Germinal center (tissue), 1 donor: ENCODE measurements around the gene OR2A5.
"Not testable (repeated sequence)": the region's sequence is repeated elsewhere in the genome, so short reads cannot be mapped to it uniquely, and the experiment has no call there.

Source experiments
- DNase-seq: peaks from one replicate; pipeline ENCODE4 v3.0.0; 2012; ENCODE audit warnings: mixed read lengths, low spot score

Gene OR2A5

GRCh38 chr7:144035385-144035784, 13.4 kb upstream of the OR2A5 start:
- DNase-seq: no peak

- DNase-seq: no peak
Observed at GRCh38 chr7:144036302-144036885, 12.4 kb upstream of the OR2A5 start.

- DNase-seq: no peak
Observed at GRCh38 chr7:144037414-144038035, 11.2 kb upstream of the OR2A5 start.

GRCh38 chr7:144038887-144039286, 9.9 kb upstream of the OR2A5 start:
- DNase-seq: no peak

- DNase-seq: no peak
Observed at GRCh38 chr7:144049491-144049890, 743 bp downstream of the OR2A5 start.

GRCh38 chr7:144050093-144050492, 1.3 kb downstream of the OR2A5 start:
- DNase-seq: no peak

GRCh38 chr7:144050884-144051283, 2.1 kb downstream of the OR2A5 start:
- DNase-seq: not testable (repeated sequence)

- no peak for DNase-seq
Observed at GRCh38 chr7:144057954-144058353, 9.2 kb downstream of the OR2A5 start.

- peak; percentile 2 for DNase-seq
Observed at GRCh38 chr7:144063710-144064109, 15.0 kb downstream of the OR2A5 start.

GRCh38 chr7:144069511-144069910, 20.8 kb downstream of the OR2A5 start, which contains the start of gene OR2A25:
TSS of gene OR2A25 (plus strand) at chr7:144069811. CDS start at chr7:144074220, 4,409 bp downstream.
- no peak for DNase-seq

GRCh38 chr7:144069953-144070352, 21.2 kb downstream of the OR2A5 start:
- DNase-seq: no peak

GRCh38 chr7:144074374-144074773, 25.6 kb downstream of the OR2A5 start:
- no peak for DNase-seq

GRCh38 chr7:144085978-144086377, 37.2 kb downstream of the OR2A5 start, which contains the start of gene OR2A12:
TSS of gene OR2A12 (plus strand) at chr7:144086278. CDS start at chr7:144095108, 8,830 bp downstream.
- no peak for DNase-seq

GRCh38 chr7:144086730-144087129, 38.0 kb downstream of the OR2A5 start:
- no peak for DNase-seq

- no peak for DNase-seq
Observed at GRCh38 chr7:144087230-144087629, 38.5 kb downstream of the OR2A5 start.

GRCh38 chr7:144090667-144091066, 41.9 kb downstream of the OR2A5 start:
- no peak for DNase-seq

GRCh38 chr7:144098776-144099175, 50.0 kb downstream of the OR2A5 start:
- DNase-seq: no peak

GRCh38 chr7:144100607-144101006, 51.9 kb downstream of the OR2A5 start:
- DNase-seq: no peak

GRCh38 chr7:144102041-144102440, 53.3 kb downstream of the OR2A5 start:
- DNase-seq: no peak

GRCh38 chr7:144105211-144105610, 56.5 kb downstream of the OR2A5 start:
- no peak for DNase-seq
